GM19438 (cell line): ENCODE data around the gene TP53TG3C.
"Not testable (repeated sequence)": the region's sequence is repeated elsewhere in the genome, so short reads cannot be mapped to it uniquely, and the experiment has no call there.

Experiments used
- ATAC-seq: cut with Tn5 transposase; IDR thresholded peaks from one replicate; pipeline ENCODE4 v1.9.1; 2021; ENCODE audit warnings: low read depth; ENCODE audit not compliant: unreplicated experiment

Gene TP53TG3C, protein sequence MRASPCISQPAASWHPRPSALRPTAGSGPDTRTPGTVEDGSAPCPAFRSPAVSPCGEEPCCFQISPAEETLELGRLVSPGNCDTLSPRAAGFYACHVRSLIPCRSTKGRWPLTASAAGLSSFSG

DNA sequence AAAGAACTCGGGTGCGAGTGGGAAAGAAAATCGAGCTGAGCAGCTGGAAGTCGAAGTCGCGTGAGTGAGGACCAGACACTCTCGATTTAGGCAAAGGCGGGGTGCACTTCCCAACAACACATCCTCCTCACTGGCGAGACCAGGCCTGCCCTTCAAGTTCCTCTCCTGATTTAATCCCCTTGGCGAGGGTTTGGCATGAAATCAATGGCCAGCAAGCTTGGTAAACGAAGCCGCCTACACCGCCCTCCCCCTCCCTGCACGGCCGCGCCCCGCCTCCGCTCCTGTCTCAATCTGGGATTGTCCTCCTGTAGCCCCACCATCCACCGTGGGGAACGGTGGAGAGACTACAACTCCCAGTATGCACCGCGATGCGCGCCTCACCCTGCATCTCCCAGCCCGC, at the start of gene TP53TG3C:
TP53TG3C (plus strand) TSS at position 301 of the 400 bp plus-strand sequence; CDS start at position 369, 68 bp downstream.
- not testable (repeated sequence) for ATAC-seq
